ACC112 (cell line): ENCODE measurements around the gene RPL18.

ENCODE experiments used
- H2AFZ ChIP-seq: fragments of 200-600 bp; sonication (generic); one replicate; pipeline ENCODE4 v1.6.0; 2017; ENCODE audit warnings: antibody characterized with exemption, low read length; ENCODE audit not compliant: unreplicated experiment
- H3K27ac ChIP-seq: fragments of 200-600 bp; sonication (generic); 2 replicates; pipeline ENCODE4 v1.5.1; 2014; ENCODE audit warnings: low read depth, mild to moderate bottlenecking, antibody characterized with exemption, low read length, moderate library complexity
- H3K27me3 ChIP-seq: fragments of 200-600 bp; sonication (generic); 2 replicates; pipeline ENCODE4 v1.6.1; 2014; ENCODE audit warnings: mild to moderate bottlenecking, antibody characterized with exemption, low read length, moderate library complexity, mixed read lengths; ENCODE audit not compliant: insufficient read depth
- H3K36me3 ChIP-seq: fragments of 200-600 bp; sonication (generic); 2 replicates; pipeline ENCODE4 v1.6.1; 2016; ENCODE audit warnings: mild to moderate bottlenecking, antibody characterized with exemption, low read length, moderate library complexity, mixed read lengths; ENCODE audit not compliant: insufficient read depth
- H3K4me1 ChIP-seq: fragments of 200-600 bp; sonication (generic); one replicate; pipeline ENCODE4 v1.6.1; 2016; ENCODE audit warnings: low read length, mixed read lengths; ENCODE audit not compliant: insufficient read depth, unreplicated experiment, control insufficient read depth
- H3K4me3 ChIP-seq: fragments of 200-600 bp; sonication (generic); 2 replicates; pipeline ENCODE4 v1.5.1; 2014; ENCODE audit warnings: mild to moderate bottlenecking, low read depth, low read length
- H3K79me2 ChIP-seq: fragments of 200-600 bp; sonication (generic); one replicate; pipeline ENCODE4 v1.6.0; 2016; ENCODE audit warnings: low read length; ENCODE audit not compliant: control insufficient read depth, unreplicated experiment, insufficient read depth

The RPL18 gene

DNA sequence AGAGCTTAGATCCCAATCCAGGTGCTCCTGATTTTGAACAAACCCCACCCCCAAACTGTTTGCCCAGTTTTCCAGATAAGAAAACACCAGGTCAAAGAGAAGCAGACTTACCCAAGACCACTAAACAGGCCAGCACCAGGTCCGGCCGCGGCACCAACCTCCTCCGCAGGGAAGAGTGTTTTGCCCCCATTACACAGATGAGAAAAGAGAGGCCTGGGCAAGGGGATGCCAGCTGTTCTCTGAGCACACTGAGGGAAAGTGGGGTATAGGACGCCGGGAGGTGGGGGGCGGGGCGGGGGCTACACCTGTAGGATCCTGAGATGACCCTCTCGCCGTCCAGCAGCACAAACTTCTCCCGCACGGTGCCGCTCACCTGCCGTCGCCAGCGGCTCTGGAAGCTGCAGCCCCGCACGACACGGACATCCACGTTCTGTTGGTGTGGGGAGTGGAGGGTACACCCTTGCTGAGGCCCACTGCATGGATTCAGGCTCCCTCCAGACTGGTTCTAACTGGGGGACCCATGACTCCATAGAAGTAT is 9.3 kb downstream of the RPL18 start:
- Histone ChIP-seq H2AFZ (no peak overlapping the region), H3K27ac (no peak overlapping the region), H3K4me1 (no peaks in the 10 kb centered on the region), H3K4me3 (no peak overlapping the region), H3K27me3 (no peaks in the 10 kb centered on the region), H3K36me3 (no peaks in the 10 kb centered on the region), H3K79me2 (no peaks in the 10 kb centered on the region)

DNA sequence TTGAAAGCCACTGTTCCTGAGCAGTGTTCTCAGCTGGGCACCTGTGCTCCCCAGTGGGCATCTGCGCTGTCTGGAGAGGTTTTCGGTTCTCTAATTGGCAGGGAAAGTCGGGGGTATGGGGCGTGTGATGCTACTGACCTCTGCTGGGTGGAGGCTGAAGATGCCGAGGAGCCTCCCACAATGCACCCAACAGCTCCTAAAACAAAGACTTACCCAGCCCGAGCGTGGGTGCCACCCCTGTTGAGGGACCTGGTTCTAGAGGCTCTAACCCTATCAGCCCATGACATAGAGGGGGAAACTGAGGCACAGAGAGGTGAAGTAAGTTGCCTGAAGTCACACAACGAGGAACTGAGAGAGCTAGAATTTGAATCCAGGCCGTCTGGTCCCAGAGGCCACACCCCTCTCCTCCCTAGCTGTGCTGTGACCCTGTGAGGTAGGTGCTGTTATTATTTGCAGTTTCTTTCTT is 10.1 kb downstream of the RPL18 start:
- H3K27me3 ChIP-seq = no peaks in the 10 kb centered on the region
- H3K4me1 ChIP-seq = no peaks in the 10 kb centered on the region
- no peak overlapping the region for H2AFZ ChIP-seq

DNA sequence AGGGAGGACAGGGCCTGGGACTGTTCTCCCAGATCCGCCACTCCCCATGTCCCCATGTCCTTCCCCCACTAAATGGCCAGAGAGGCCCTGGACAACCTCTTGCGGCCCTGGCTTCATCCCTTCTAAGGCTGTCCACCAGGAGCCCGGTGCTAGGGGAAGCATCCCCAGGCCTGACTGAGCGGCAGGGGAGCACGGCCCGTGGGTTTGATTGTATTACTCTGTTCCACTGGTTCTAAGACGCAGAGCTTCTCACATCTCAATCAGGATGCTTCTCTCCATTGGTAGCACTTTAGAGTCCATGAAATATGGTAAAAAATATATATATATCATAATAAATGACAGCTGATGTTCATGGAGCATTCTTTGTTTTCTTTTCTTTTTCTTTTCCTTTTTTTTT is 11.6 kb downstream of the RPL18 start:
- H3K36me3 ChIP-seq = no peaks in the 10 kb centered on the region

More for the DNA sequence above, 10.1 kb downstream of the RPL18 start:
- Histone ChIP-seq H3K36me3 (no peaks in the 10 kb centered on the region), H3K79me2 (no peaks in the 10 kb centered on the region), H3K4me3 (no peak overlapping the region), H3K27ac (no peak overlapping the region)

DNA sequence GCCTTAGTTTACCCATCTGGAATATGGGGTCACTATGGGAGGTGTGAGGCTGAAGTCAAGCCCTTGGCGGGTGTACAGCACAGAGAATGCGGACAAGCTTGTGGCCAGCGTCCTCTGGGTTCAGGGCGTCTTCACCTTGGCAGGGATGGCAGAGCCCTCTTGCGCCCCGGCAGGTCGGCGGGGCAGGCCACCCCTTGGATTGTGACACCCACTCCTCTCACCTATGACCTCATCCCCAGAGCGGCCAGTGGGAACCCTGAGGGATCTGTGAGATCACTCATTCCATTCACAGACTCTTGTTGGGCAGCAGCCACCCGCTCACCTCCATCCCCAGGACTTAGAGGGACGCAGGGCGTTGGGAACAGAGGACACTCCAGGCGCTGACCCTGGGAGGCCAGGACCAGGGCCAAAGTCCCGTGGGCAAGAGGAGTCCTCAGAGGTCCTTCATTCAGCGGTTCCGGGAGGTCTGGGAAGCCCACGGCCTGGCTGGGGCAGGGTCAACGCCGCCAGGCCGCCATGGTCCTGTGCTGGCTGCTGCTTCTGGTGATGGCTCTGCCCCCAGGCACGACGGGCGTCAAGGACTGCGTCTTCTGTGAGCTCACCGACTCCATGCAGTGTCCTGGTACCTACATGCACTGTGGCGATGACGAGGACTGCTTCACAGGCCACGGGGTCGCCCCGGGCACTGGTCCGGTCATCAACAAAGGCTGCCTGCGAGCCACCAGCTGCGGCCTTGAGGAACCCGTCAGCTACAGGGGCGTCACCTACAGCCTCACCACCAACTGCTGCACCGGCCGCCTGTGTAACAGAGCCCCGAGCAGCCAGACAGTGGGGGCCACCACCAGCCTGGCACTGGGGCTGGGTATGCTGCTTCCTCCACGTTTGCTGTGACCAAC is 12.3 kb downstream of the RPL18 start, which contains the start of gene SPACA4:
SPACA4 (plus strand) TSS at position 280 of the 896 bp plus-strand sequence; CDS start at position 517, 237 bp downstream.
- Histone ChIP-seq H3K79me2 (no peaks in the 10 kb centered on the region), H3K27ac (no peak within 1 kb of the TSS), H2AFZ (no peak within 1 kb of the TSS), H3K4me3 (no peak within 1 kb of the TSS), H3K36me3 (no peaks in the 10 kb centered on the region), H3K27me3 (no peaks in the 10 kb centered on the region), H3K4me1 (no peaks in the 10 kb centered on the region)

More for the DNA sequence above, 11.6 kb downstream of the RPL18 start:
- no peaks in the 10 kb centered on the region for H3K79me2 ChIP-seq
- H2AFZ ChIP-seq = no peak overlapping the region
- H3K4me1 ChIP-seq = no peaks in the 10 kb centered on the region
- no peak overlapping the region for H3K27ac ChIP-seq
- H3K27me3 ChIP-seq = no peaks in the 10 kb centered on the region
- no peak overlapping the region for H3K4me3 ChIP-seq

DNA sequence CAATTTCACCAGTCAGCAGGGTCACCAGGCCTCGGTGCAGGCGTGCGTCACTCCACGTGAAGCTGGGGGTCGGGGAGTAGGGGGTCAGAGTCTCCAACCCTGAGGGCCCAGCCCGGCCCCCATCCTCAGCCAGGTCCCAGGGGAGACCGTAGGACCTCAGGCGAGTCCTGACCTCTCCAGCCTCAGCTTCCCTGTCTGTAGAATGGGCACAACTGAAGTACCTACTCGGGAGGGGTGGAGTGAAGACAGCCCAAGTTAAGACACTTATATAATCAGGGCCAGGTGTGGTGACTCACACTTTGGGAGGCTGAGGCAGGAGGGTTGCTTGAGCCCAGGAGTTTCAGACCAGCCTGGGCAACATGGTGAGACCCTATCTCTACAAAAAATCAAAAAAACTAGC is 15.1 kb downstream of the RPL18 start:
- H3K4me1 ChIP-seq = no peaks in the 10 kb centered on the region

DNA sequence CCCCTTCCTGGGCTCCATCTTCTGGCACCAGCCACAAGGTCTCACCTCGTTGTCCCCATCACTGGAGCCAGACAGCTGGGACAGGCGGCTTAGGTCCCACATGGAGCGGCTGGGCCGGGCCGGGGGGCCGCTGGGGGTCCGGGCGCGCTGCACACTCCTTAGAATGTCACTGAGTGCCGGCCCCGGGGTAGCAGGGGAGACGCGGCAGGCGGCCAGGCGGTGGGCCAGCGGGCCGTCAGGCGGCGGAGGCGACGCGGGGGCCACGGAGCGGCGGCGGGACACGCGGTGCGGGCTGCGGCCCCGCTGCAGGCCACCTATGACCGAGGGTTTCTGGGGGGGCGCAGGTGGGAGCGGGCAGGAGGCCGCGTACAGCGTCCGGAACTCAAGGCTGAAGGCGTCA is 15.5 kb downstream of the RPL18 start:
- Histone ChIP-seq H3K4me1 (no peaks in the 10 kb centered on the region), H2AFZ (no peak overlapping the region), H3K79me2 (no peaks in the 10 kb centered on the region), H3K27me3 (no peaks in the 10 kb centered on the region), H3K27ac (no peak overlapping the region), H3K4me3 (no peak overlapping the region), H3K36me3 (no peaks in the 10 kb centered on the region)

More for the DNA sequence above, 15.1 kb downstream of the RPL18 start:
- no peak overlapping the region for H3K27ac ChIP-seq
- H3K36me3 ChIP-seq = no peaks in the 10 kb centered on the region
- no peak overlapping the region for H2AFZ ChIP-seq
- no peaks in the 10 kb centered on the region for H3K27me3 ChIP-seq
- H3K4me3 ChIP-seq = no peak overlapping the region
- H3K79me2 ChIP-seq = no peaks in the 10 kb centered on the region

DNA sequence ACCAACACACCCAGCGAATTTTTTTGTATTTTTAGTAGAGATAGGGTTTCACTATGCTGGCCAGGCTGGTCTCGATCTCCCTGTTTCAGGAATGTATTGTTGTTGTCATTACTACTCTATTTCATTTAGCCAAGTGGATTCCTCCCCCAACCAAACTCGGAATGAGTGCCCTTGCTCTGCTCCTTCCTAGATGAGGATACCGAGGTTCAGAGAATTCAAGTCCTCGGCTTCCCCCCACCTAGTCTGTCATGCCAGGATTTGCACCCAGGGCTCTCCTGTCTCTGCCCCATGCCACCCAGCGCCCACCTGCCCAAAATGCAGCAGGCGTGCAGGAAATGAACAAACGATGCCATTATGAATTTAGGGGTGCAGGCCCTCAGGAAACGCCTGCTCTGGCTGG is 16.0 kb downstream of the RPL18 start:
- H3K79me2 ChIP-seq = no peaks in the 10 kb centered on the region
- H2AFZ ChIP-seq = no peak overlapping the region
- no peaks in the 10 kb centered on the region for H3K27me3 ChIP-seq
- no peaks in the 10 kb centered on the region for H3K4me1 ChIP-seq
- H3K27ac ChIP-seq = no peak overlapping the region
- no peaks in the 10 kb centered on the region for H3K36me3 ChIP-seq
- H3K4me3 ChIP-seq = no peak overlapping the region

DNA sequence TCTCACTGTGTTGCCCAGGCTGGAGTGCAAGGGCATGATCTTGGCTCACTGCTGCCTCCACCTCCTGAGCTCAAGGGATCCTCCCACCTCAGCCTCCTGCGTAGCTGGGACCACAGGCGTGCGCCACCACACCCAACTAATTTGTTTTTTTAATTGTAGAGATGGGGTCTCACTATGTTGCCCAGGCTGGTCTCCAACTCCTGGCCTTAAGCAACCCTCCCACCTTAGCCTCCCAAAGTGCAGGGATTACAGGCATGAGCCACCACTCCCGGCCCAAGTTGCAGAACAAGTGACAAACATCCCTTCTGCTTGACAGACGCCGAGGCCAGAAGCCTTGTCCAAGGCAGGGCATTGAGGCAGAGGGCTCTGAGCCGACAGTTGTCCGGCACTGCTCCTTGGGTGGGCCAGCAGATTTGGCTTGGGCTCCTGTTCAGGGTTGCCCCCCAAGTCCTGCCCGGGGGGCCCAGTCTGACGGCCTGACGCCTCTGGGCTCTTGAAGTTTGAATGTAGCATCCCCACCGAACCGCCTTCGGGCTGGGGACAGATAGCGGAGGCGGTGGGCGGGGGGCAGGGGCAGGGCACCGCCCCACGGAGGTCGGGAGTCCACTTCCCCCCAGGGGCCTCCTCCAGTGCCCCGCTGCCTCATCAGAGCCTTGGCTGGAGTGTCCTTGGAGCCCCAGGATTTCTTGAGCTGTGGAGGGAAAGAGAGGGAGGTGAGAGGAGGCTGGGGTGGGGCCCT is 18.1 kb downstream of the RPL18 start:
- Histone ChIP-seq H3K27ac (no peak overlapping the region), H3K27me3 (no peaks in the 10 kb centered on the region), H3K4me3 (no peak overlapping the region), H2AFZ (no peak overlapping the region), H3K4me1 (no peaks in the 10 kb centered on the region), H3K79me2 (no peaks in the 10 kb centered on the region), H3K36me3 (no peaks in the 10 kb centered on the region)

DNA sequence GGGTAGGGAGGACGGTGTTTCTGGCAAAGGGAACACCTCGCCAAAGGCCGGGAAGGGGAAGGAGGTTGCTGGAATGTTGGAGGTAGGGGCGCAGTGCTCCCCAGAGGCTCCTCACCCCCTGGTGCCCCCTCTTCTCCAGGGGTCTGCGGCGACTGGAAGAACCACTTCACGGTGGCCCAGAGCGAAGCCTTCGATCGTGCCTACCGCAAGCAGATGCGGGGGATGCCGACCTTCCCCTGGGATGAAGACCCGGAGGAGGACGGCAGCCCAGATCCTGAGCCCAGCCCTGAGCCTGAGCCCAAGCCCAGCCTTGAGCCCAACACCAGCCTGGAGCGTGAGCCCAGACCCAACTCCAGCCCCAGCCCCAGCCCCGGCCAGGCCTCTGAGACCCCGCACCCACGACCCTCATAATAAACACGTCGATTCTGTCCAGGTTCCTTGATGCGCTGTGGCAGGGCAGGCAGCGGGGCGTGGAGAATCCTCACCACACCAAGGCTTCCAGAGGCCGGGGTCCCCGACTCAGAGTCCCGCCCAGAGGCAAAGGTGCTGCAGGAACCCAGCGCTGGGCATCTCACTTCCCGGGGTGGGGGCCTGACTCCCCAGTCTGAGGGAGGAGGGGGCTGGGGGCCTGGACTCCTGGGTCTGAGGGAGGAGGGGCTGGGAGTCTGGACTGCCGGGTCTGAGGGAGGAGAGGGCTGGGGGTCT is 19.8 kb downstream of the RPL18 start:
- no peaks in the 10 kb centered on the region for H3K79me2 ChIP-seq
- H3K4me1 ChIP-seq = no peaks in the 10 kb centered on the region
- no peak overlapping the region for H3K4me3 ChIP-seq
- no peaks in the 10 kb centered on the region for H3K36me3 ChIP-seq
- no peak overlapping the region for H2AFZ ChIP-seq
- H3K27ac ChIP-seq = no peak overlapping the region
- H3K27me3 ChIP-seq = no peaks in the 10 kb centered on the region
